ENCODE results near the gene NTN1. TPM values are rescaled to one million over a fixed set of nuclear protein-coding genes. Genes with fewer than 3 reads are reported as not detected.

The NTN1 gene
- total RNA-seq (2016; rRNA removed; fragmentation: Illumina TruSeq; extraction: Trizol) (0.04 TPM in 1 of 2 replicates, not detected in the other), polyA plus RNA-seq (2011; rRNA removed) (0.03 and 0.05 TPM in 2 replicates), polyA minus RNA-seq (2011; rRNA and poly(A)+ RNA removed; ENCODE audit: low replicate concordance) (0.10 TPM in 1 of 2 replicates, not detected in the other), Bru-seq, nascent RNA (percentile 3 among the genes with signal in this experiment), BruChase-seq, experiment 1, labeled RNA remaining after a 6-hour chase (percentile 3 among the genes with signal in this experiment), BruChase-seq, experiment 2, labeled RNA remaining after a 2-hour chase (percentile 6 among the genes with signal in this experiment)
- not detected in 2 replicates for total RNA-seq (2016; cell fraction: cytosol; rRNA removed; fragmentation: Illumina TruSeq; extraction: Trizol; ENCODE audit: low read depth)
- total RNA-seq (2016; cell fraction: insoluble cytoplasmic fraction; rRNA removed; fragmentation: Illumina TruSeq; extraction: Trizol), result 0.04 TPM in 1 of 2 replicates, not detected in the other
- total RNA-seq (2016; cell fraction: membrane; rRNA removed; fragmentation: Illumina TruSeq; extraction: Trizol), result not detected in 2 replicates
- 0.09 TPM in 2 replicates for total RNA-seq (2016; cell fraction: nucleus; rRNA removed; fragmentation: Illumina TruSeq; extraction: Trizol)
- polyA plus RNA-seq (2011; cell fraction: cytosol; rRNA removed), result 0.01 and 0.04 TPM in 2 replicates
- polyA plus RNA-seq (2011; cell fraction: nucleus; rRNA removed), result 0.11 and 0.12 TPM in 2 replicates
- 0.04 and 0.13 TPM in 2 replicates for polyA plus RNA-seq (2012)
- polyA plus RNA-seq (2016; cell fraction: cytosol; fragmentation: Illumina TruSeq; extraction: Trizol; ENCODE audit: low read depth), result not detected in 2 replicates
- not detected in 2 replicates for polyA plus RNA-seq (2016; cell fraction: insoluble cytoplasmic fraction; fragmentation: Illumina TruSeq; extraction: Trizol; ENCODE audit: low read depth)
- 0.02 TPM in 1 of 2 replicates, not detected in the other for polyA plus RNA-seq (2016; cell fraction: membrane; fragmentation: Illumina TruSeq; extraction: Trizol; ENCODE audit: low read depth)
- polyA plus RNA-seq (2016; cell fraction: nucleus; fragmentation: Illumina TruSeq; extraction: Trizol; ENCODE audit: insufficient read depth, low read depth), result not detected in 2 replicates
- polyA minus RNA-seq (2011; cell fraction: cytosol; rRNA and poly(A)+ RNA removed), result not detected in 2 replicates
- 0.12 and 0.13 TPM in 2 replicates for polyA minus RNA-seq (2011; cell fraction: nucleus; rRNA and poly(A)+ RNA removed)
- long read RNA-seq, experiment 1, result 0 reads
- long read RNA-seq, experiment 2, result 0 reads

GRCh38 chr17:9021158-9021991 is at the start of gene NTN1:
Gene NTN1, plus strand, starts transcription at chr17:9021510. Its CDS starts 864 bp downstream, at chr17:9022374.
- in situ Hi-C loops (cut with HindIII; ENCODE audit: extremely low pct_ligation_motif_present, low pct_unique_long_range_greater_than_20kb), result no loop called here
- POLR2A ChIA-PET, result no interaction called here

More at GRCh38 chr17:9021158-9021991, at the start of gene NTN1:
- H3K9ac ChIP-seq (ENCODE audit: insufficient read depth, low read depth, low read length), result no peak within 1 kb of the TSS
- ATAC-seq (peak; percentile 78), DNase-seq (ENCODE audit: low spot score) (no peak), FAIRE-seq (no peak)
- no peak for TF ChIP-seq HES4 (CRISPR knock-in tag; IDR thresholded peaks at IDR 0.05; ENCODE audit: borderline replicate concordance)
- TF ChIP-seq ZBTB14 (CRISPR knock-in tag; IDR thresholded peaks at IDR 0.05), result peak; percentile 34; the same call in 1 of the 2 replicates
- TF ChIP-seq ZNF646 (CRISPR knock-in tag; IDR thresholded peaks at IDR 0.05), result no peak
- peak; percentile 22; the same call in 1 of the 2 replicates for TF ChIP-seq UBTF (CRISPR knock-in tag; IDR thresholded peaks at IDR 0.05)
- no TSS peak for BruUV-seq (replicated peaks)
- peak within 1 kb of the TSS; percentile 51 for H3K4me2 ChIP-seq (ENCODE audit: low read depth, low read length)
- intact Hi-C loops (cut with micrococcal nuclease; ENCODE audit: unreplicated experiment), result no loop called here
- H4K20me1 ChIP-seq (ENCODE audit: insufficient read depth, low read length), result no peaks in the 10 kb centered on the region
- H2AFZ ChIP-seq (ENCODE audit: low read length), result no peak within 1 kb of the TSS
- no peaks in the 10 kb centered on the region for H3K4me1 ChIP-seq (ENCODE audit: insufficient read depth, low read length)
- H3K27me3 ChIP-seq (ENCODE audit: control insufficient read depth in 1 of 2, insufficient read depth in 2 of 2, low read length in 2 of 2), result peaks cover 4 to 67% of the 10 kb centered on the region in 2 experiments
- H3K9me3 ChIP-seq (ENCODE audit: low read length), result no peaks in the 10 kb centered on the region
- H3K36me3 ChIP-seq (replicated peaks in 1 of 2; ENCODE audit: control insufficient read depth in 1 of 2, insufficient read depth in 2 of 2, low read length in 2 of 2), result no peaks in the 10 kb centered on the region
- peak within 1 kb of the TSS; percentile 28 to 59 (median 45); a peak in 3 of 6 replicates for H3K4me3 ChIP-seq (replicated peaks in 1 of 3; ENCODE audit: insufficient read depth in 1 of 3, low read depth in 2 of 3, low read length in 3 of 3)
- 8% methylated on average over 37 of the region's 111 CpGs for WGBS (ENCODE audit: low lambda C conversion rate)
- no peaks in the 10 kb centered on the region for H3K79me2 ChIP-seq (ENCODE audit: insufficient read depth, low read length)
- no peak within 1 kb of the TSS for H3K27ac ChIP-seq (ENCODE audit: extremely low read length, insufficient read depth, low read length)
- CTCF ChIA-PET (ENCODE audit: low intra/inter-chr PET ratio, low total read pairs), result no interaction called here

All from HepG2 (cell line).